HG02938 (cell line): ENCODE data around the gene CD300C.
"Not testable (repeated sequence)": the region's sequence is repeated elsewhere in the genome, so short reads cannot be mapped to it uniquely, and the experiment has no call there.

ENCODE experiments used
- ATAC-seq: cut with Tn5 transposase; IDR thresholded peaks from one replicate; pipeline ENCODE4 v1.9.1; 2021; ENCODE audit warnings: mild to moderate bottlenecking, moderate library complexity; ENCODE audit not compliant: unreplicated experiment

The CD300C gene

DNA sequence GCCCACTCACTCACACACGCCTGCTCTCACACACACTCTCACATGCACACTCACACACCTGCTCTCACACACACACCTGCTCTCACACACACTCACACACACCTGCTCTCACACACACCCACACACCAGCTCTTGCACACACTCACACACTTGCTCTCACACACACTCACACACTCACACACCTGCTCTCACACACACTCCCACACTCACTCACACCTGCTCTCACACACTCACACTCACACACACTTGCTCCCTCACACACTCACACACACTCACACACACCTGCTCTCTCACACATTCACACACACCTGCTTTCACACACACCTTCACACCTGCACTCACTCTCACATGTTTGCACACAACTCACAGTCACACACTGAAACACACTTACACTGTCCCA lies 17.4 kb upstream of the CD300C start:
- ATAC-seq: no peak

DNA sequence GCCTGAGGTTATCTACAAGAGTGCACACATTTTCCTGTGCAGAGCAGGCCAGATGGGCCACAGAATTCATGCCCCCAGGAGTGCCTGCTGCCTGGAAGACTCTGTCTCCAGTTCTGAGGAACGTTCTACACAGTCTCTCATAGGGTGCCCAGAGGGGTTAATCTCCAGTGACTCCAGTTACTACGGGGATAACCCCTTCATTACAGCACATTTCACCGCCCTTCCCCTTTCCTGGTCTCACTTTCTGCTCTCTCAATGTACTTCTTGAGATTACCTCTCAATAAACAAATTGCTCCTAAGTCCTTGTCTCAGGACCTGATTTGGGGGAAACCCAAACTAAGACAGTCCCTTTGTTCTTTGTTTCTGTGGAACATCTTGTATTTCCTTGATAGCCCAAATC lies 15.7 kb upstream of the CD300C start:
- ATAC-seq: no peak

GRCh38 chr17:74558882-74559519 lies 13.1 kb upstream of the CD300C start:
- ATAC-seq: no peak

DNA sequence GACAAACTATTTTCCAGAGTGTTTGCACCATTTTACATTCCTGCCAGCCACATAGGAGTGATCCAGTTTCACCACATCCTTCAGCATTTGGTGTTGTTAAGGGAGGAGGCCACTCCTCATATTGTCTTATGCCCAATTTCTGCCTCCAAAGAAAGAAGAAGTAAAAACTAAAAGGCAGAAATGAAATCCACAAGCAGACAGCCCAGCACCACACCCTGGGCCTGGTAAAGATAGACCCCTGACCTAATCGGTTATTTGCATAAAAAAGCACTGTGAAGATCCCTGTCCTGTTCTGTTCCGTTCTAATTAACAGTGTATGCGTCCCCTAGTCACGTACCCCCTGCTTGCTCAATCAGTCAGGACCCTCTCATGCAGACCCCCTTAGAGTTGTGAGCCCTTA lies 12.5 kb upstream of the CD300C start:
- not testable (repeated sequence) for ATAC-seq

DNA sequence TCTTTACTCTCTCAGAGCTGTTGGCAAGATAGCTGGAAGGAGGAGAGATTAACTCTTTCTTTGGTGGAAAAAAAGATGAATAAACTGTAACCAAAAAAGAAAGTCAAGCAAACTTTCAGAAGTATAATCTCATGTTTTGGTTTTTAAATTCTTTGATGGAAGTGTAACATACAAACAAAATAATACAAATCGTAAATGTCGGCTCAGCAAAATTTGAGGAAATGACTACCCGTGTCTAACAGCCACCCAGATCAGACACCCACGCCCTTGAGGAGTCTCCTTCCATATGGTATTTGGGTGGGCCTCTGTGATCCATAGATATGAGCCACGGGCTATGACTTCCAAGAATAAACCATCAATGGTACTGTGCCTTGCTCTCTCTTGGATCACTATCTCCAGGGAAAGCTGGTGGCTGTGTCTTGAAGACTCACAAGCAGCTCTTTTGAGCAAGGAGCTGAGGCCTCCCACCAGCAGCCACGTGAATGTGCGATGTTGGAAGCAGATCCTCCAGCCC lies 9.6 kb upstream of the CD300C start:
- ATAC-seq: no peak

DNA sequence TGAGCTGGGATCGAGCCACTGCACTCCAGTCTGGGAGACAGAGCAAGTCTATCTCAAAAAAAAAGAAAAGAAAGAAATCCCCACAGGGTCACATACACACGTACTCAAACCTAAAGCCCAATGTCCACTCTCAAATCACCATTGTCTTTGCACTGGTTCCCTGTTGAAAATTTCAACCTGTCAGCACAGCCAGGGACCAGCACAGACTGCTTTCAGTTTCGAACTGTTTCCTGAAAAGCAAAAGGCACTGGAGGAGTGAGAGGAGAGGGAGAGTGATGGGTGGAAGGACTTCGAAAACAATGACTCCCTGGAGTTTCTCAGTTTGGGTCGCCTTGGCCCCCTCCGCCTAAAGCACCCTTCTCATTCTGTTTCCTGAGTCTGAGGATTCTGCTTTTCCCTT lies 9.0 kb upstream of the CD300C start:
- no peak for ATAC-seq

- ATAC-seq: no peak
Observed at GRCh38 chr17:74552037-74552436, 6.1 kb upstream of the CD300C start.

DNA sequence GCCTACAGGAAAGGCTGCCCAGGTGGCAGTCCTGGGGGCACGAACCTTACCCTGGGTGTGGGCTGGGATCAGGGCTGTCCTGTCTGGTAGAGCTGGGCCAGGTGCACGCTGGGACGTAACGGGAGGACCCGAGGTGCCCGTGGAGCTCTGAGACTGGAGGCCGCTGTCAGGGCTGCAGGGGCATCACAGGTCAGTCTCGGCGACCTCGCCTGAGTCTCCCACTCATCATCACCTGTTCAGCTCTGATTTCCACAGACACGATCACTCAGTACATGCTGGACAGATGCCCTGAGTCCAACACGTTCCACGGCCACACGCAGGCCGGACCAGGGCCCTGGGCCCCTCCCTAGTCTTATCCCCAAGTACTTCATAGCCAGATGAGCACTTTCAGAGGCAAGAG lies 4.7 kb upstream of the CD300C start:
- no peak for ATAC-seq

DNA sequence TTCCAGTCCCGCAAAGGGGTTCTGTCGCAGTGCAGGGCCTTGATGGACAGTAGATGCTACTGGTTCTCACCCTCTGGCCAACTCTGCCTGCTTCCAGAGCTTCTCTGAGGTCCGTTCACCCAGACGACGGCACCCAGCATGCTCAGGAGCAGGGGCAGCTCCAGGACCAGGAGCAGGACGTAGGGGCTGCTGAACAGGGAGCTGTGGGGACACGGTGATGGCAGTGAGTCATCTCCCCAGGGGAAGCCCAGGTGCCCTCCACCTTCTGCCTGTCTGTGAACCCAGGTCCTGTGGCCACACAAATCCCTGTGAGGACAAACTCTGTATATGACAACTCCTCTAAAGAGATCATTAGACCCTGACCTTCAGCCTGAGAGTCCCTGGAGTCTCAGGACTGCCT lies 3.4 kb upstream of the CD300C start:
- ATAC-seq: no peak

DNA sequence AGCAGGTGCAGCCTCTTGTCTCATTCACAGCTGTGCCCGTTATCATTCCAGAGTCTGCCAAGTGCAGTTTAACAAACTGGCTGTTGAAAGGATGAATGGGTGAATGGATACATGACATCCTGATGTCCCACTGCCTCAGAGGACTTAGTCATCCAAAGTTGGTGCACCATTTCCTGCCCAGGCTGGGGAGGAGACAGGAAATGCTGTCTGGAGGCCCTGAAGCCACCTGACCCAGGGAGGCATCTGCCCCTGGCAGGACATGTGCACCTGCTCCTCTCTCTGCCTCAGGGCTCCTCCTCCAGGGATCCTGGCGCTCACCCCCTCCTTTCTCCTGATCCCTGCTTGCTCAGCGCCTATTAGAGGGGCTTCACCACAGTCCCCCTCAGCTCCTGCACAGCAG lies 1.8 kb upstream of the CD300C start:
- ATAC-seq: no peak

DNA sequence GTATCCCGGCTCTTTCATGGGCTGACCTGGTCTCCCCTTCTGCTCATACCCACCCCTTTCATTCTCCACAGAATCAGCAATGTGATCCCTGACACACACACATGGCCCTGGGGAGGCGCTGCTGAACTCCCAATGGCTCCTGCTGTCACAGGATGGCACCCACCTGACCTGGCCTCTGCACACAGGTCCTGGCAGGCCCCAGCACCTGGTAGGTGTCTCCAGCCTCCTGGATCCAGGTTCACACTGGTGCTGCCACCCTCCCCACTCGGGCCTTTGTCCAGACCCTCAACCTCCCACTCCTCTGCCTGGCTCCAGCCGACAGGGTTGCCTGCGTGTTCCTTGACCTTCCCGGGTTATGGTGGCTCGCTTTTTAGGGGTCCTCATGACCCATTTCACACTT lies 1.3 kb upstream of the CD300C start:
- ATAC-seq: no peak

- no peak for ATAC-seq
Observed at GRCh38 chr17:74546586-74546985, 671 bp upstream of the CD300C start.

GRCh38 chr17:74544991-74545842 lies 698 bp downstream of the CD300C start:
- no peak for ATAC-seq

DNA sequence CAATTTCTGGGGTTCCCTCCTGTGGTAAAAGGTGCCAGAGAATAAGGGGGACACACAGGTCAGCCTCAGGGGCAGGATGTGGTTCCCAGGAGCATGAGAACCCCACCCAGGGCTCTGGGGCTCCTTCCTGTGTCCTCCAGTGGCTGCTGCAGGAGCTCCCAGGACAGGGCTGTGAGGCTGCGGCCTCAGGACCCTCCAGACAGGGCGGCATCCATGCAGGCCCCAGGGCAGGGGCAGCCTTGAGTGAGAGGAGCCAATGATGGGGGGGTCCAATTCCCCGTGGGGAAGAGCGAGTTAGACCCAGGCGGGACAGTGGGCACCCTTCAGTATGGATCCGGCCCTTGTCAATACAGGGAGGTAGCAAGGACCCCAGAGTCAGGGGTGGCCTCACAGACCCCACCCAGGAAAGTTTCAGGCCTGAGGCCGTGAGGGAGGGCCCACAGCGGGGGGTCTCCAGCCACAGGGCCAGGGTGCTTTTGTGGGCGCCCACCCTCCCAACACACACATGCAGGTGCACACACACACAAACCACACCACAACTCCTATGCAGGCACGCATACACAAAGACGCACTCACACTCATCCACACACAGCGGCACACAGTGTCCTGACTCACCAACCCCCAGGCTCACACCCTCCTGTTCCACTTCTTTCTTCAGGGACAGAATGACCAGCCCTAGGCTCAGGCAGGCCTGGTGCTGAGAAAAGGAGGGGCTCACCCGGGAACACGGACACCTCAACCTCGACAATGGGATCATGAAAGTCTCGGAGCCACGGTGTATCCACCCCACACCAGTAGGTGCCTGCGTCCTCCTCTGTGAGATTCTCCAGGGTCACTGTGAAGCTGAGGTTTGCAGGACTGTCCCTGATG lies 1.8 kb downstream of the CD300C start:
- no peak for ATAC-seq

DNA sequence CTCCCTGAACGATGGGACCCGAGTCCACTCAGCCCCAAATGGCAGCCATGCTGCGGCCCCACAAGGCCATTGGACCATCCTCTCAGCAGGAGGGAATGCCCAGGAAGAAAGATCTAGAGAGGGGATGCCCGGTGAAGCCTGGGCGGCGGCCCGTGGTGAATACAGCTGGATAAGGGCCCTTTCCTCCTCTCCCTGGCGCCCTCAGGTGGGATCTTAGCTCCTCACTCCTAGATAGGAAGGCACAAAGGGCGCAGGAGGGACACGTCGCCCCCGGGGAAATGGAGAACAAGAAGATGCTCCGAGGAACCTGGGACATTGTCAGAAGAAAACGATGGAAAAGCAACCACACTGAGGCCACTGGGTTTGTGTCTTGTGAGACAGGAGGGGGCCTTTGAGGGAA lies 2.5 kb downstream of the CD300C start:
- no peak for ATAC-seq

DNA sequence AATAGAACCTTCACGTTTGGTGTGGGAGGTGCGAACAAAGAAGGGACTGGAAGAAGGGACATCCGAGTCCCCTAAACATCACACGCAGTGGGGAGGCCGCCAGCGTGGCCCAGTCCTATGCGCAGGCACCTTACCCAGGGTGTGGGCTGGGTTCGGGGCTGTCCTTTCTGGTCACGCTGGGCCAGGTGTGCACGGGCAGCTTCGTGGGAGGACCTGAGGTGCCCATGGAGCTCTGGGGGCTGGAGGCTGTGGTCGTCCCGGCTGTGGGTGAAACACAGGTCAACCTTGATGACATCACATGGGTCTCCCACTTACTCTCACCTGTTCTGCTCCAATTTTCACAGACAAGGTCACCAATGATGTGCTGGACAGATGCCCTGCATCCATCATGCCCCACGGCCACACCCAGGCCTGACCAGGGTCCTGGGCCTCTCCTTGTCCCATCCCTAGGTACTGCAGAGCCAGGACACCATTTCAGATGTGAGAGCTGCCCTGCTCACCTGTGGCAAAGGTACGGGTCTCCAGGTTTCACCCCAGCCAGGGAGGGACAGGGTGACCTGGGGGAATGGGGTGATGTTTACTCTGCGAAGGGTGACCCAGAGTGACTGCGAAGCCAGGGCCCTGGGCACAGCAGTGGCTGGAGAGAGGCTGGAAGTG lies 3.1 kb downstream of the CD300C start:
- no peak for ATAC-seq

- no peak for ATAC-seq
Observed at GRCh38 chr17:74542166-74542565, 3.7 kb downstream of the CD300C start.

GRCh38 chr17:74541176-74542111 lies 4.5 kb downstream of the CD300C start:
- ATAC-seq: no peak

DNA sequence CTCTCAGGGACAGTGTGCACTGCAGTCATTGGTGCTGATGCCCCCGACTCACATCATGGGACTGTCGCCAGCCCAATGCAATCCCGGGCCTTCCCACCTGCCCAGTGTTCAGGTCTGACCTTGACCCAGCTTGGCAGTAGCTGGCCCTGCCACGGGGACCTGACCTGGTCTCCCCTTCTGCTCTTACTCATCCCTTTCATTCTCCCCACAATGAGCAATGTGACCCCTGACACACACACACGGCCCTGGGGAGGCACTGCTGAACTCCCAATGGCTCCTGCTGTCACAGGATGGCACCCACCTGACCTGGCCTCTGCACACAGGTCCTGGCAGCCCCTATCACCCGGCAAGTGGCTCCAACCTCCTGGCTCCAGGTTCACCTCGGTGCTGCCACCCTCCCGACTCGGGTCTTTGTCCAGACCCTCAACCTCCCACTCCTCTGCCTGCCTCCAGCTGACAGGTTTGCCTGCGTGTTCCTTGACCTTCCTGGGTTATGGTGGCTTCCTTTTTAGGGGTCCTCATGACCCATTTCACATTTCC lies 6.6 kb downstream of the CD300C start:
- ATAC-seq: no peak

DNA sequence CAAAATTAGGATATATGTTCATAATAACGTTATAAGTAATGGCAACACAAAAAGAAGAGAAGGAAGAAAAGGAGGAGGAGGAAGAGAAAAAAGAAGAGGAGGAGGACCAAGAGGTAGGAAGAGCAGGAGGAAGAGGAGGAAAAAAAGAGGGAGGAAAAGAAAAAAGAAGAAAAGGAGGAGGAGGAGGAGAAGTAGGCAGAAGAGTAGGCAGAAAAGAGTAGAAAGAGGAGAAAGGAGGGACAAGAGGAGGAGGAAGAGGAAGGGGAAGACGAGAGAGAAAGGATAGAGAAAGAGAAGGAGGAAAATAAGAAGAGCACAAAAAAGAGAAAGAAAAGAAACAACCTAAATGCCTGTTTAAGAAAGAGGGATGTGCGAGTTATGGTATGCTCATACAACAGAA lies 9.0 kb downstream of the CD300C start:
- no peak for ATAC-seq
